IPS-NIHi7 (cell line): ENCODE results near the gene MRPL58.
"Not testable (repeated sequence)": the region's sequence is repeated elsewhere in the genome, so short reads cannot be mapped to it uniquely, and the experiment has no call there.

ENCODE experiments used
- DNase-seq: peaks from one replicate; pipeline ENCODE4 v3.0.0; 2012; ENCODE audit warnings: mixed read lengths; ENCODE audit errors: extremely low spot score

The MRPL58 gene

DNA sequence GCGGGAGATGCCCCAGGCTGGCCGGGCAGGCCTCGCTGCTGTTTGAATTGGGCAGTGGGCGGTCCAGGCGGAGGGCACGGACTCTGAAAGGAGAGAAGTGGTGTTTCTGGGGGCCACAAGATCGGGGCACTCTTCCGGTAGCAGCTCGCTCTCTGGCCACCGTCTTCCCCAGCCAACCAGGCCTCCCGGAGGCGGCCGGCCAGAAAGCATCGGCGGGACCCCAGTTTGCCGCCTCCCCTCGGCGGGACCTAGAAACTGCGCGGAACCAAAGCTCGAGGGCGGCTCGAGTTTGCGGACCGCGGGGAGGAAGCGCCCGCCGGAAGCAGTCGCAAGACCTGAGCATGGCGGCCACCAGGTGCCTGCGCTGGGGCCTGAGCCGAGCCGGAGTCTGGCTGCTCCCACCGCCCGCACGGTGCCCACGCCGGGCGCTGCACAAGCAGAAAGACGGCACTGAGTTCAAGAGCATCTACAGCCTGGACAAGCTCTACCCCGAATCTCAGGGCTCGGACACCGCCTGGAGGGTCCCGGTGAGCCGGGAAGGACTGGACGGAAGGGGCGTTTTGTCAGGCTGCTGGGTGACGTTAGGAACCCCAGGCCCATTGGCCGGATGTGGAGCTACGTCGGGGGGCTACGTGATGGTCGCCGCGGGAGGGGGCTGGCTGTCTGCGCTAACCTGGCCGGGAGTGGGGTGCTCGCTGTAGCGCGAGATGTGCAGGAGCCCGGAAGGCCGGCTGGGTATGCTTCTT is at the start of gene MRPL58:
TSS of gene MRPL58 (plus strand) at position 325 of the 746 bp plus-strand sequence. CDS start at position 342, 17 bp downstream.
- peak; percentile 95 for DNase-seq

- DNase-seq: no peak
Measured at GRCh38 chr17:74963656-74964055, 48.8 kb upstream of the MRPL58 start.

GRCh38 chr17:74964246-74964761 is 48.2 kb upstream of the MRPL58 start:
- DNase-seq: no peak

GRCh38 chr17:74964988-74965622 is 47.4 kb upstream of the MRPL58 start:
- DNase-seq: no peak

DNA sequence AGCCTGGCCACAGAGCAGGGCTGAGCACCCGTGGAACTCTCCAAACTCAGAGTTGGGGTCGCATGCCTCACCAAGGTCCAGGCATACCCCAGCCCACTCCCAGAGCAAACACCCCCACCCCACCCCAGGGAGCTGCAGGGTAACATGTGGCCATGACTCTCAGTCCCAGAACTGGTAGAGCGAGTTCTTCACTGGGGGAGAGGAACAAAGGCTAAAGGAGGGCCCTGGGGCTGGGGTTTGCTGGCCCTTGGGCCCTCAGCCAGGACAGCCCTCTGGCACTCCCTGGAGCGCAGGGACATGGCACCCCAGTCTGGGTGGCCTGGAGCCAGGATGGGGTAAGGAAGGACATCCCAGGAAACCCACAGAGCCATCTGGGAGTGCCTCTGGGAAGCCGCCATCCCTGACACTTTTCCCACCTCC is 44.1 kb upstream of the MRPL58 start:
- DNase-seq: no peak

DNA sequence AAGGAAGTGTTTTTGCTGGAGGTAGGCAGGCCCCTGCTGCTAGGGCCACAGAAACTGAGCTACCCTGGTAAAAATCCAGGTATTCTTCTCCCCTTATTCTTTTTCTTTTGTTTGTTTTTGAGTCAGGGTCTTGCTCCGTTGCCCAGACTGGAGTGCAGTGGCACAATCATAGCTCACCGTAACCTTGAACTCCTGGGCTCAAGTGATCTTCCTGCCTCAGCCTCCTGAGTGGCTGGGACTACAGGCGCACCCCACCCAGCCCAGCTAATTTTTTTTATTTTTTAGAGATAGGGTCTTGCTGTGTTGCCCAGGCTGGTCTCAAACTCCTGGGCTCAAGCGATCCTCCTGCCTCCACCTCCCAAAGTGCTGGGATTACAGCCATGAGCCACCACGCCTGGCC is 43.0 kb upstream of the MRPL58 start:
- DNase-seq: not testable (repeated sequence)

- DNase-seq: no peak
Measured at GRCh38 chr17:74970395-74970794, 42.1 kb upstream of the MRPL58 start.

- no peak for DNase-seq
Measured at GRCh38 chr17:74971069-74971841, 41.2 kb upstream of the MRPL58 start.

- DNase-seq: no peak
Measured at GRCh38 chr17:74971842-74972106, 40.7 kb upstream of the MRPL58 start.

GRCh38 chr17:74972107-74972972 is 40.1 kb upstream of the MRPL58 start, which contains the start of gene HID1:
Gene HID1 (minus strand): TSS chr17:74972759. CDS start chr17:74972656, 103 bp downstream.
- peak; percentile 89 for DNase-seq

GRCh38 chr17:74972973-74973328 is 39.5 kb upstream of the MRPL58 start:
- DNase-seq: no peak

DNA sequence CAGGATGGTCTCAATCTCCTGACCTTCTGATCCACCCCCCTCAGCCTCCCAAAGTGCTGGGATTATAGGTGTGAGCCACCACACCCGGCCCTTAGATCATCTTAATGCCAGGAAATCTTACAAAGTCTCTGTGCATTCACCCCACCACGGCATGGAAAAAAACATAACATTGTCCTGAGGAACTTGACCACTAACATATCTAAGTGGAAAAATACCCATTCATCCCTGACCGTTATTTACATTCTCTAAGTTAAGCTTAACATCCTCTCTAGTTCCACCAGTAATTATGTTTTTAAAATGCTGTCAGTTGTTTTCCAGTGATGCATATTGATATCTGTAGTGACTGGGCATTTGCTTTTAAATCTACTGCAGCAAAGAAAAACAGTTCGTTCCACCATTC is 36.5 kb upstream of the MRPL58 start:
- no peak for DNase-seq

DNA sequence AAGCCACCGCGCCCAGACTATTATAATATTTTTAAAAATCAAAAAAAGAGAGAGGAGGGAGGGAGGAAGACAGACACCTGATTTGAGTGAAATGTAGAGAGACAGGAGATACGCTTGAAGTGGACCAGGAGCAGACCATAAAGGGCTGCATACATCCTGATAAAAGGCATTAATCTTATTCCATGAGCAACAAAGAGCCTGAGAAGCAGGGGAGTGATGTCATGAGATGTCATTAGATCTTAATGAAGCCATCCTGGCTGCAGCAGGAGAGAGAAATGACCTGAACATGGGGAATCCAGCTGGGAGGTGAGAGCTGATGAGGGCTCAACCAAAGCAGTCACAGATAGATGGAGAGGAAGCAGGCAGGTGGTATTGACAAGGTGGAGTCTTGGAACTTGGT is 34.7 kb upstream of the MRPL58 start:
- no peak for DNase-seq

DNA sequence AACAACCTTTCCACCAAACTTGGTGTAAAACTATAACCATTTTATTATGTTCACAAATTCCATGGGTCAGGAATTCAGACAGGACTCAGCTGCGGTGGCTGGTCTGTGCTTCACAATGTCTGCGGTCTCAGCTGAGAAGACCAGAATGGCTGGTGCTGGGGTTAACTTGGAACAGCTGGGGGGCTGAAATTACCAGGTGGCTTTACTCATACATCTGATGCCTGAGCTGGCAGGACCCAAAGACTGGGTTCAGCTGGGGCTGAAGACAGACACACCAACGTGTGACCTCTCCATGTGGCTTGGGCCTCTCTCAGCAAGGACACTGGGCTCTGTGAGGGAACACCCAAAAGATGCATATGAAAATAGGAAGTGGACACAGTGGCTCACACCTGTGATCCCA is 34.2 kb upstream of the MRPL58 start:
- no peak for DNase-seq

- no peak for DNase-seq
Measured at GRCh38 chr17:74979408-74980146, 32.9 kb upstream of the MRPL58 start.

DNA sequence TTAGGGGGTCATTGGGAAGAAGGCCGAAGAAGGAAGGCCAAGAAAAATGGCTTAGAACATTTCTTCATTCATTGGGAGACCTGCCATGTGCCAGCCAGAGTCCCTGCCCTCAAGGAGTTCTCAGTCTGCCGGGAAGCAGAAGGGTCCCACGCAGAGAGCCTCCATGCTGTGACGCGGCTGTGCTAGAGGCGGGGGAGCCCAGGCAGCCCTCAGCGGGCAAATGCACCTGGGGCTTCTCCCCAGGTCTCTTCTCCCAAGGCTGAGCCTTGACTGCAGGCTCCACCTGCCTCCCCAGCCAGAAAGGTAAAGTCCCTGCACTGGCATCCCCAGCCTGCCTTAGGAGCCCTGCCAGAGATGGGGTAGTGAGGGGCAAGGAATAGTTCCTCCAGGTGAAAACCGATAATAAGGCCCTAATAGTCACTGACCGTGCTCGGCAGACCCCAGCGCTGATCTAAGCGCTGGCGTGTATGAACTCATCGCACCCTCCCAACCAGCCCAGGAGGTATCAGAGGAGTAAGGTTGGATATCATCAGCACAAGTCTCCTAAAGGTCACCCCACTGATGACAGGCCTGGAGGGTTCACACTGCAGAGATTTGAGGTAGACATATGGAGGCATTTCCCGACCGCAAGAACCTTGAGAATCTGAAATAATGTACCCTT is 31.0 kb upstream of the MRPL58 start:
- DNase-seq: no peak

DNA sequence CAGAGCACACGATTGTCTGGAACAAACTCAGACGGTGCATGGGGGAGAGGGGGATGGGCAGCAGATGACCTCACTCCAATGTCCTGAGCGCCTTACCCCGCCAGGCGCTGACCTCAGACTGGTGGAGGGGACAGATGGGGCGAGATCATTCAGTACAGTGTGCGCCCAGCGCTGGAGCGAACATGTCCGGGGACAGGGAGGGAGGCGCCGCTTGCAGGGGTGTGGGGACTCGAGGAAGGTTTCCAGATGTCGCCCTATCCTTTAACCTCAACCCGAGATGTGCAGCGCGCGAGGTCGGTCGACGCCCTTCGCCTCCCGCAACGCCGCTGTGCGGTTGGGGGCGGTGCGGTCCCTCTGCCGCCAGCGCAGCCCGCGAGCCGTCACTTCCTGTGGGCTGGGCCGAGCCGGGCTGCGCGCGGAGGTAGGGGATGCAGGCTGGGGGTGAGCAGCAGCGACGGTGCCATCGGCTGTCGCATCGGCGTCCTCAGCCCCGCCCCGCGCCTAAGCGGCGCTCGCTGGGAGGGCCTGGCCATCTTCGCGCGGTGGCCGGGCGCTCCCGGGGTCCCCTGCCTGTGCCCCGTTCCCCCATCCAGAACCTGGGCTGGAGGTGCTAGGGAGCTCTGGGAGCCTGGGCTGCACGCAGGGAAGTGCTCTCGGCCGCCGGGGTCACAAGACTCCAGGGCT is 30.3 kb upstream of the MRPL58 start:
- peak; percentile 90 for DNase-seq

DNA sequence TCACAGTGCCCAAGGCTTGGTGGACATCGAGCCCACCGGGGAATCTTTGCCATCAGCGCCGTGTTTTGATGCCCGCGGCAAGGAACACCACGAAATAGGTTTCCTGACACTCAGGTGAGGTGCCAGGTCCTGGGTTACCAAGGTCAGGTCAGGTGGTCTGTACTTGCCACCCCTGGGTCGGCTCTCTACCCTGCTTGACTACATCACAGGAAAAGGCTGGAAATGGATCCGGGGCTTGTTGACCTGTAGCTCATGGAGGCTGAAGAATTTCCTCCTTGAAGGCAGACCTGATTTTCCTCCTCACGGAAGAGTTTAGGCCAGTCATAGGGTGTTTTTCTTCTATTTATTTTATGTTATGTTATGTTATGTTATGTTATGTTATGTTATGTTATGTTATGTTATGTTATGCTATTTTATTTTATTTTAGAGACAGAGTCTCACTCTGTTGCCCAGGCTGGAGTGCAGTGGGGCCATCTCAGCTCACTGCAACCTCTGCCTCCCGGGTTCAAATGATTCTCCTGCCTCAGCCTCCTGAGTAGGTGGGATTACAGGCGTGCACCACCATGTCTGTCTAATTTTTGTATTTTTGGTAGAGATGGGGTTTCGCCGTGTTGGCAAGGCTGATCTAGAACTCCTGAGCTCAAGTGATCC is 29.7 kb upstream of the MRPL58 start:
- not testable (repeated sequence) for DNase-seq

- no peak for DNase-seq
Measured at GRCh38 chr17:74986206-74986576, 26.3 kb upstream of the MRPL58 start.
